T-helper 17 cell (primary cell): ENCODE results near the gene UBQLN4. TPM values are rescaled to one million over a fixed set of nuclear protein-coding genes. Genes with fewer than 3 reads are reported as not detected.
"Not testable (repeated sequence)": the region's sequence is repeated elsewhere in the genome, so short reads cannot be mapped to it uniquely, and the experiment has no call there.

Experiments used
- ATAC-seq: fragments of 150-1000 bp; cut with Tn5 transposase; 2 replicates; pipeline ENCODE4 v1.10.0; 2021; ENCODE audit warnings: mild to moderate bottlenecking, moderate library complexity
- DNase-seq, 3 donors: peaks; one replicate each; pipeline versions ENCODE4 v3.0.0 to v3.0.0-alpha.2; 2020 to 2021
- H3K9me3 ChIP-seq: one replicate; pipeline ENCODE4 v1.7.0; 2013; ENCODE audit warnings: low read length, mild to moderate bottlenecking; ENCODE audit not compliant: control insufficient read depth, poor library complexity, severe bottlenecking
- H3K27ac Mint-ChIP-seq: one replicate; pipeline ENCODE4 v1.8.0; 2022; ENCODE audit warnings: mild to moderate bottlenecking, moderate library complexity, mixed read lengths
- H3K27me3 Mint-ChIP-seq: one replicate; pipeline ENCODE4 v1.8.0; 2022; ENCODE audit warnings: mixed read lengths
- H3K36me3 Mint-ChIP-seq: one replicate; pipeline ENCODE4 v1.8.0; 2022; ENCODE audit warnings: low read depth, mixed read lengths
- H3K4me1 Mint-ChIP-seq: one replicate; pipeline ENCODE4 v1.8.0; 2022; ENCODE audit warnings: mild to moderate bottlenecking, mixed read lengths
- H3K4me3 Mint-ChIP-seq: one replicate; pipeline ENCODE4 v1.8.0; 2022; ENCODE audit warnings: mild to moderate bottlenecking, moderate library complexity, mixed read lengths
- total RNA-seq, 4 donors: library from RNA in 2 of 4; stranded (reverse) in 2 of 4; gene quantifications; one replicate each; pipeline ENCODE4 v1.2.3 and lab custom pipeline; 2022 to 2026

The UBQLN4 gene
- total RNA-seq, 2 donors from 2014 or later, result 21.9 to 22.7 TPM

GRCh38 chr1:156076609-156077429 lies 23.2 kb upstream of the UBQLN4 start:
- no peak overlapping the region for H3K27ac Mint-ChIP-seq
- DNase-seq (no peak), ATAC-seq (peak; percentile 28)
- no peaks in the 10 kb centered on the region for H3K9me3 ChIP-seq
- peaks cover 13% of the 10 kb centered on the region for H3K4me1 Mint-ChIP-seq
- H3K36me3 Mint-ChIP-seq, result peaks cover 4% of the 10 kb centered on the region
- peak overlapping the region; percentile 45 for H3K4me3 Mint-ChIP-seq
- peaks cover 26% of the 10 kb centered on the region for H3K27me3 Mint-ChIP-seq

DNA sequence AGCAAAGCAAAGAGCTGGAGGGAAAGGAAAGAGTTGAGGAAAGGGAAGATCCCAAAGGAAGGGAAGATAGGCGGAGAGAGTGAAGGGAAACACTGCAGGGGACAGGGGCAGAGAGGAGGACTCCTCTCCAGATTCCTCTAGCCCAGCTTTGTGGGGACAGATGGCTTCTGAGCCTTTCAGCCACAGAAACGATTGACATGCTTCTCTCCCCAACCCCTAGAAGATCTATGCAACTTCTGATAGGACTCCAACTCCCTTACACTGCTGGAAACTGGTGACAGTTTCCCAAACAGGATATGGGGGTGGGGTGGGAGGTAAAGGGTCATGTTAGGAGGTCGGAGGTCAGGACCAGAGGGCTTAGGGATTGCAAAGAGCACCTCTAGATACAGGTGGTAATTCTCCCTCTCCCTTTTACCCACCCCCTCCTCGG lies 22.2 kb upstream of the UBQLN4 start:
- no peak for ATAC-seq
- H3K4me1 Mint-ChIP-seq, result peaks cover 13% of the 10 kb centered on the region
- H3K4me3 Mint-ChIP-seq, result no peak overlapping the region
- H3K36me3 Mint-ChIP-seq, result peaks cover 4% of the 10 kb centered on the region
- DNase-seq, result no peak
- H3K27ac Mint-ChIP-seq, result no peak overlapping the region
- no peaks in the 10 kb centered on the region for H3K9me3 ChIP-seq
- H3K27me3 Mint-ChIP-seq, result peaks cover 26% of the 10 kb centered on the region

DNA sequence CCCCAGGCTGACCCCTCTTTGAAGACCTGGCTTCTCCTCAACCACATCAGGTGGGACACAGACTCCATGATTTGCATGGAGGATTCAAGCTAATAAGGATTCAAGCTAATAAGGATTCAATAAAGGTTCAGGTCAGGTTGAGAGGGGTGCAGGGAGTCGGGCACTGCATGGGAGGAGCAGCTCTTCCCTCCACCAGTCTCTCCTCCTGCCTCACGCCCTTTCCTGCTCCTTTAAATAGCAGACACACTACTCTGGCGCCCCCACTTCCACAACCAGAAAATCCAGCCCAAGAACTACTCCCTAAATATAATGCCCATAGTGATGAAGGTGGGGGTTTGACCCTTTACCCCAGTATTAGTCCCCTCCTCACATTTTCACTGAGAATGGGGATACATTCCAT lies 21.6 kb upstream of the UBQLN4 start:
- peaks cover 26% of the 10 kb centered on the region for H3K27me3 Mint-ChIP-seq
- H3K4me1 Mint-ChIP-seq, result peaks cover 13% of the 10 kb centered on the region
- no peak overlapping the region for H3K4me3 Mint-ChIP-seq
- no peak for DNase-seq
- no peak for ATAC-seq
- no peak overlapping the region for H3K27ac Mint-ChIP-seq
- peaks cover 4% of the 10 kb centered on the region for H3K36me3 Mint-ChIP-seq
- H3K9me3 ChIP-seq, result no peaks in the 10 kb centered on the region

GRCh38 chr1:156074661-156075060 lies 21.1 kb upstream of the UBQLN4 start:
- no peak overlapping the region for H3K4me3 Mint-ChIP-seq
- H3K27ac Mint-ChIP-seq, result no peak overlapping the region
- no peaks in the 10 kb centered on the region for H3K9me3 ChIP-seq
- peaks cover 13% of the 10 kb centered on the region for H3K4me1 Mint-ChIP-seq
- H3K36me3 Mint-ChIP-seq, result peaks cover 4% of the 10 kb centered on the region
- DNase-seq, result no peak
- peaks cover 26% of the 10 kb centered on the region for H3K27me3 Mint-ChIP-seq
- no peak for ATAC-seq

GRCh38 chr1:156073740-156074139 lies 20.1 kb upstream of the UBQLN4 start:
- Mint-ChIP-seq H3K27ac (no peak overlapping the region), H3K4me1 (peaks cover 12% of the 10 kb centered on the region), H3K4me3 (no peak overlapping the region), H3K27me3 (peaks cover 26% of the 10 kb centered on the region), H3K36me3 (peaks cover 4% of the 10 kb centered on the region)
- H3K9me3 ChIP-seq, result no peaks in the 10 kb centered on the region
- ATAC-seq (no peak), DNase-seq (no peak)

- ATAC-seq, result no peak
- H3K27me3 Mint-ChIP-seq, result peaks cover 25% of the 10 kb centered on the region
- H3K36me3 Mint-ChIP-seq, result peaks cover 4% of the 10 kb centered on the region
Observed at GRCh38 chr1:156073110-156073687, 19.6 kb upstream of the UBQLN4 start.

GRCh38 chr1:156072251-156072650 lies 18.7 kb upstream of the UBQLN4 start:
- H3K4me3 Mint-ChIP-seq, result no peak overlapping the region
- ATAC-seq, result no peak
- no peaks in the 10 kb centered on the region for H3K36me3 Mint-ChIP-seq
- H3K9me3 ChIP-seq, result no peaks in the 10 kb centered on the region
- H3K27me3 Mint-ChIP-seq, result peaks cover 16% of the 10 kb centered on the region
- DNase-seq, result no peak
- no peak overlapping the region for H3K27ac Mint-ChIP-seq
- H3K4me1 Mint-ChIP-seq, result peaks cover 9% of the 10 kb centered on the region

More at GRCh38 chr1:156073110-156073687, 19.6 kb upstream of the UBQLN4 start:
- no peak overlapping the region for H3K4me3 Mint-ChIP-seq
- no peak overlapping the region for H3K27ac Mint-ChIP-seq
- no peak for DNase-seq
- no peaks in the 10 kb centered on the region for H3K9me3 ChIP-seq
- peaks cover 8% of the 10 kb centered on the region for H3K4me1 Mint-ChIP-seq

DNA sequence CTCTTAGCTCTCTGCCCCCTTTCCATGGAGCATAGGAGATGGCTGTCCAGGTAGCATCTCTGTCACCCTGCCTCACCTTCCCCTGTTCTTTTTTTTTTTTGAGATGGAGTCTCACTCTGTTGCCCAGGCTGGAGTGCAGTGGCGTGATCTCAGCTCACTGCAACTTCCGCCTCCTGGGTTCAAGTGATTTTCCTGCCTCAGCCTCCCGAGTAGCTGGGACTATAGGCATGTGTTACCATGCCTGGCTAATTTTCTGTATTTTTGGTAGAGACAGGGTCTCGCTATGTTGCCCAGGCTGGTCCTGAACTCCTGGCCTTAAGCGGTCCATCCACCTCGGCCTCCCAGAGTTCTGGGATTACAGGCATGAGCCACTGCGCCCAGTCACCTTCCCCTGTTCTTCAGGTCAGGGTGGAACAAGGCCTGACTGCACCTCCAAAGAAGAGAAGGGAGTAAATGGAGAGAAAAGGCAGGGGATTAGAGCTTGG lies 17.8 kb upstream of the UBQLN4 start:
- not testable (repeated sequence) for H3K9me3 ChIP-seq, H3K36me3 Mint-ChIP-seq, H3K4me3 Mint-ChIP-seq, DNase-seq, ATAC-seq, H3K27ac Mint-ChIP-seq
- Mint-ChIP-seq H3K27me3 (peaks cover 14% of the 10 kb centered on the region), H3K4me1 (peaks cover 12% of the 10 kb centered on the region)

GRCh38 chr1:156070548-156070947 lies 16.9 kb upstream of the UBQLN4 start:
- DNase-seq (no peak), ATAC-seq (no peak)
- Mint-ChIP-seq H3K27me3 (peaks cover 11% of the 10 kb centered on the region), H3K4me1 (peaks cover 13% of the 10 kb centered on the region), H3K27ac (no peak overlapping the region), H3K4me3 (no peak overlapping the region), H3K36me3 (no peaks in the 10 kb centered on the region)
- no peaks in the 10 kb centered on the region for H3K9me3 ChIP-seq

GRCh38 chr1:156069490-156070455 lies 16.2 kb upstream of the UBQLN4 start:
- no peak overlapping the region for H3K4me3 Mint-ChIP-seq
- ATAC-seq (no peak), DNase-seq (no peak)
- H3K9me3 ChIP-seq, result no peaks in the 10 kb centered on the region
- peaks cover 4% of the 10 kb centered on the region for H3K27me3 Mint-ChIP-seq
- no peak overlapping the region for H3K27ac Mint-ChIP-seq
- no peaks in the 10 kb centered on the region for H3K36me3 Mint-ChIP-seq
- H3K4me1 Mint-ChIP-seq, result peaks cover 14% of the 10 kb centered on the region

DNA sequence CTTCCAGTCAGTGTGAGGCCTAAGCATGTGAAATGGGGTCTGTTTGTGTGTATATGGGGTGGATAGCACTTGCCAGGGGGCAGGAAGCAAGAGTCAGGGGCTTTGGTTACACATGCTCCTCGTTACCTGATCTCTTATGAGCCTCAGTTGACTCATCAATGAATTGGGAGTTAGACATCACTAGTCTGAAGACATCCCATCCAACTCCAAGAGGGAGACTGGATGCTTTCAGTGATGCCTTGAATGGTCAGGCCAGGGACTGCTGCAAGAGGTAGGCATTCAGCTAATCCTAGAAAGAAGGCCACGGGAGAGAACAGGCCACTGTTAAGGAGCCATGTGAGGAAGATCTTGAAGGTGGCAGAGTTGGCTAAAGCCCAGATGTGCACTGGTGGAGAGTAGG lies 13.7 kb upstream of the UBQLN4 start:
- DNase-seq (no peak), ATAC-seq (no peak)
- Mint-ChIP-seq H3K27ac (no peak overlapping the region), H3K27me3 (no peaks in the 10 kb centered on the region), H3K4me1 (peaks cover 12% of the 10 kb centered on the region), H3K36me3 (no peaks in the 10 kb centered on the region), H3K4me3 (no peak overlapping the region)
- no peaks in the 10 kb centered on the region for H3K9me3 ChIP-seq

DNA sequence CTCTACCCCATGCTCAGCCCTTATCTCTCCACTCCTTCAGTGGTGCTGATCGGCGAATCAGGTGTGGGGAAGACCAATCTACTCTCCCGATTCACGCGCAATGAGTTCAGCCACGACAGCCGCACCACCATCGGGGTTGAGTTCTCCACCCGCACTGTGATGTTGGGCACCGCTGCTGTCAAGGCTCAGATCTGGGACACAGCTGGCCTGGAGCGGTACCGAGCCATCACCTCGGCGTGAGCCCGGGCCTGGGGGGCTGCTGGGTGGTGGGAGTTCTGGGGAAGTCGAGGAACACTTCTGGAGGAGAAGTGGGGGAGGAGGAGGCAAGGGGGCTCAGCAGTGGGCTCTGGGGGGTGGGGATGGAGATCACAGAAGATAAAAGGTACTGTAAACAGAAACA lies 12.3 kb upstream of the UBQLN4 start:
- ATAC-seq (no peak), DNase-seq (no peak)
- H3K4me3 Mint-ChIP-seq, result no peak overlapping the region
- peaks cover 10% of the 10 kb centered on the region for H3K4me1 Mint-ChIP-seq
- no peaks in the 10 kb centered on the region for H3K36me3 Mint-ChIP-seq
- no peaks in the 10 kb centered on the region for H3K9me3 ChIP-seq
- H3K27me3 Mint-ChIP-seq, result no peaks in the 10 kb centered on the region
- no peak overlapping the region for H3K27ac Mint-ChIP-seq

- H3K36me3 Mint-ChIP-seq, result no peaks in the 10 kb centered on the region
- no peak overlapping the region for H3K27ac Mint-ChIP-seq
- peaks cover 10% of the 10 kb centered on the region for H3K4me1 Mint-ChIP-seq
- no peaks in the 10 kb centered on the region for H3K27me3 Mint-ChIP-seq
- H3K9me3 ChIP-seq, result no peaks in the 10 kb centered on the region
- DNase-seq (no peak), ATAC-seq (no peak)
- H3K4me3 Mint-ChIP-seq, result no peak overlapping the region
Observed at GRCh38 chr1:156065212-156065611, 11.6 kb upstream of the UBQLN4 start.
